ENCODE measurements around the gene FOXS1. TPM values are rescaled to one million over a fixed set of nuclear protein-coding genes. Genes with fewer than 3 reads are reported as not detected.

Gene FOXS1
- total RNA-seq, 1 experiment from 2014 or later: not detected

DNA sequence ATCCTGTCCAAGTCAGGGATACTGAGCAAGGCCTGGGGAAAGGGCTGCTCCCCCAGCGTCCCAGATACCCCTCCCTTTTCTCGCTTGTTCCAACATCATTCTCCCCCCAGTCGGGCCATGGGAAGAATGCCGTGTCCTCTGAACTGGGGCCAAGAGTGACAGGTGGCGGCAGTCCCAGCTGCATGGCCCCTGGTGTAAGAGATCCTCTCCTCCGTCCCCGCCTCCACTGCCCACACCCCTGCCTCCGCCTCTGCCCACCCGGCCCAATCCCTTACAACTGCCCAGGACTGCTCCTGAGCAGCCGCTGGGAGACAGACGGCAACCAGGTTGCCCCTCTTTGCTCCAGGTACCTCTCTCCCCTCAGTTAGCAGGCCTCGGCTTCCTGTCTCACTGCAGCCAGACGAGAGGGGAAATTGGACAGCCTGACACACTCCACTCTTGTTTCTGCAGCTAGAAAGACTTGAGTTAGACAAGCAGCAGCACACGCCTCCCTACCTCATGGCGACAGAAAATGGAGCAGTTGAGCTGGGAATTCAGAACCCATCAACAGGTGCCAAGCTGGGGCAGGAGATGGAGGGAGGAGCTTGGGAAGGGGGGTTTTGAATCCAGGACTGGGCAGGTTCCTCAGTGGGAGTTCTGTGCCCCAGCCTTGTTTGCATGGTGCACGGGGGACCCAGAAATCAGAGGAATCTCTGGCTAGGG is 26.2 kb downstream of the FOXS1 start, which contains the start of gene MYLK2:
Gene MYLK2 (plus strand): TSS at position 274 of the 702 bp plus-strand sequence. CDS start 225 bp downstream, at position 499.
- CTCF ChIA-PET: no interaction called here
- H3K27ac ChIP-seq (ENCODE audit: low read length): no peak within 1 kb of the TSS
- H3K9ac ChIP-seq (ENCODE audit: low read length): no peak within 1 kb of the TSS
- no peaks in the 10 kb centered on the region for H3F3A ChIP-seq (ENCODE audit: low read length, unreplicated experiment)
- no peak within 1 kb of the TSS for H3K4me2 ChIP-seq (ENCODE audit: low read length)
- no peaks in the 10 kb centered on the region for H4K20me1 ChIP-seq (ENCODE audit: low read length)
- H2AFZ ChIP-seq (ENCODE audit: low read length): no peak within 1 kb of the TSS
- no peaks in the 10 kb centered on the region for H3K36me3 ChIP-seq (ENCODE audit: low read depth, low read length)
- intact Hi-C loops (cut with micrococcal nuclease): no loop called here
- H3K79me2 ChIP-seq (ENCODE audit: low read length): no peaks in the 10 kb centered on the region
- H3K4me3 ChIP-seq (ENCODE audit: low read length): no peak within 1 kb of the TSS
- POLR2A ChIA-PET (ENCODE audit: unreplicated experiment): no interaction called here
- ATAC-seq (no peak), DNase-seq (no peak)
- TF ChIP-seq EZH2 (IDR thresholded peaks at IDR 0.05; ENCODE audit: low read length, unreplicated experiment) (no peak), EZH2phosphoT487 (IDR thresholded peaks at IDR 0.05; ENCODE audit: borderline replicate concordance, low read length) (no peak)
- TF ChIP-seq, protein P1, sequence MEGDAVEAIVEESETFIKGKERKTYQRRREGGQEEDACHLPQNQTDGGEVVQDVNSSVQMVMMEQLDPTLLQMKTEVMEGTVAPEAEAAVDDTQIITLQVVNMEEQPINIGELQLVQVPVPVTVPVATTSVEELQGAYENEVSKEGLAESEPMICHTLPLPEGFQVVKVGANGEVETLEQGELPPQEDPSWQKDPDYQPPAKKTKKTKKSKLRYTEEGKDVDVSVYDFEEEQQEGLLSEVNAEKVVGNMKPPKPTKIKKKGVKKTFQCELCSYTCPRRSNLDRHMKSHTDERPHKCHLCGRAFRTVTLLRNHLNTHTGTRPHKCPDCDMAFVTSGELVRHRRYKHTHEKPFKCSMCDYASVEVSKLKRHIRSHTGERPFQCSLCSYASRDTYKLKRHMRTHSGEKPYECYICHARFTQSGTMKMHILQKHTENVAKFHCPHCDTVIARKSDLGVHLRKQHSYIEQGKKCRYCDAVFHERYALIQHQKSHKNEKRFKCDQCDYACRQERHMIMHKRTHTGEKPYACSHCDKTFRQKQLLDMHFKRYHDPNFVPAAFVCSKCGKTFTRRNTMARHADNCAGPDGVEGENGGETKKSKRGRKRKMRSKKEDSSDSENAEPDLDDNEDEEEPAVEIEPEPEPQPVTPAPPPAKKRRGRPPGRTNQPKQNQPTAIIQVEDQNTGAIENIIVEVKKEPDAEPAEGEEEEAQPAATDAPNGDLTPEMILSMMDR (conservative IDR thresholded peaks at IDR 0.05; ENCODE audit: low read depth, low read length): no peak
- H3K4me1 ChIP-seq (ENCODE audit: insufficient read depth, low read length): no peaks in the 10 kb centered on the region
- H3K9me2 ChIP-seq (replicated peaks; ENCODE audit: low read length): no peaks in the 10 kb centered on the region
- H3K27me3 ChIP-seq (ENCODE audit: low read length): no peaks in the 10 kb centered on the region
- BruUV-seq (replicated peaks): no TSS peak
- no peaks in the 10 kb centered on the region for H3K9me3 ChIP-seq (ENCODE audit: low read length)

- Histone ChIP-seq H3K36me3 (ENCODE audit: low read depth, low read length) (no peaks in the 10 kb centered on the region), H3K4me1 (ENCODE audit: insufficient read depth, low read length) (no peaks in the 10 kb centered on the region), H3K79me2 (ENCODE audit: low read length) (no peaks in the 10 kb centered on the region), H3K27me3 (ENCODE audit: low read length) (no peaks in the 10 kb centered on the region), H3K9me3 (ENCODE audit: low read length) (no peaks in the 10 kb centered on the region), H3K9ac (ENCODE audit: low read length) (no peak overlapping the region), H3F3A (ENCODE audit: low read length, unreplicated experiment) (no peaks in the 10 kb centered on the region), H2AFZ (ENCODE audit: low read length) (no peak overlapping the region), H3K9me2 (replicated peaks; ENCODE audit: low read length) (no peaks in the 10 kb centered on the region), H3K4me2 (ENCODE audit: low read length) (no peak overlapping the region), H3K27ac (ENCODE audit: low read length) (no peak overlapping the region), H4K20me1 (ENCODE audit: low read length) (no peaks in the 10 kb centered on the region), H3K4me3 (ENCODE audit: low read length) (no peak overlapping the region)
- intact Hi-C loops (cut with micrococcal nuclease): no loop called here
- DNase-seq (no peak), ATAC-seq (no peak)
- ChIA-PET POLR2A (ENCODE audit: unreplicated experiment) (no interaction called here), CTCF (no interaction called here)
- TF ChIP-seq, protein P1 (conservative IDR thresholded peaks at IDR 0.05; ENCODE audit: low read depth, low read length): no peak
- TF ChIP-seq EZH2phosphoT487 (IDR thresholded peaks at IDR 0.05; ENCODE audit: borderline replicate concordance, low read length) (no peak), EZH2 (IDR thresholded peaks at IDR 0.05; ENCODE audit: low read length, unreplicated experiment) (no peak)
- no TSS peak for BruUV-seq (replicated peaks)
These were observed 27.0 kb downstream of the FOXS1 start for GRCh38 chr20:31818376-31818908.

DNA sequence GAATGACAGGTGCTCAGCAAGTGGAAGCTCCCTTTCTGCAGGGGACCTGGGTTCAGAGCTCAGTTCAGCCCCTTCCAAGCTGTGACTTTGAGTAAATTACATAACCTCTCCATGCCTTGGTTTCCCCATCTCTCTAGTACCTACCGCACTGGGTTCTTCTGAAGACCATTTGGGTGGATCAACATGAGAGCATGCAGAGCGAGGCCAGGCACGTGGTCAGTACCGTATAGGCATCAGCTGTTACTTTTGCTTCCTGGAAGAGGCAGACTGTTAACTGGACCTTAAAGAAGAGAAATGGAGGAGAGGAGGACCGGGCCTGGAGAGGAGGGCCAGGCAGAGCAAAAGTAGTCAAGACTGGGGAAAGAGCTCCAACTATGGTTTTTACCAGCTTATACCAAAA is 27.9 kb downstream of the FOXS1 start:
- TF ChIP-seq, protein P1 (conservative IDR thresholded peaks at IDR 0.05; ENCODE audit: low read depth, low read length): no peak
- TF ChIP-seq EZH2 (IDR thresholded peaks at IDR 0.05; ENCODE audit: low read length, unreplicated experiment) (no peak), EZH2phosphoT487 (IDR thresholded peaks at IDR 0.05; ENCODE audit: borderline replicate concordance, low read length) (no peak)
- intact Hi-C loops (cut with micrococcal nuclease): no loop called here
- H3K4me2 ChIP-seq (ENCODE audit: low read length): no peak overlapping the region

More for the DNA sequence above, 27.9 kb downstream of the FOXS1 start:
- ATAC-seq (no peak), DNase-seq (no peak)
- Histone ChIP-seq H3K9ac (ENCODE audit: low read length) (no peak overlapping the region), H3F3A (ENCODE audit: low read length, unreplicated experiment) (no peaks in the 10 kb centered on the region), H3K79me2 (ENCODE audit: low read length) (no peaks in the 10 kb centered on the region), H3K4me3 (ENCODE audit: low read length) (no peak overlapping the region), H3K9me3 (ENCODE audit: low read length) (no peaks in the 10 kb centered on the region), H4K20me1 (ENCODE audit: low read length) (no peaks in the 10 kb centered on the region), H3K4me1 (ENCODE audit: insufficient read depth, low read length) (no peaks in the 10 kb centered on the region), H3K36me3 (ENCODE audit: low read depth, low read length) (no peaks in the 10 kb centered on the region), H3K9me2 (replicated peaks; ENCODE audit: low read length) (no peaks in the 10 kb centered on the region), H2AFZ (ENCODE audit: low read length) (no peak overlapping the region), H3K27me3 (ENCODE audit: low read length) (no peaks in the 10 kb centered on the region), H3K27ac (ENCODE audit: low read length) (no peak overlapping the region)
- BruUV-seq (replicated peaks): no TSS peak
- ChIA-PET POLR2A (ENCODE audit: unreplicated experiment) (no interaction called here), CTCF (no interaction called here)
